Endothelial cell of umbilical vein (primary cell): ENCODE data around the gene PPFIA3. TPM values are rescaled to one million over a fixed set of nuclear protein-coding genes. Genes with fewer than 3 reads are reported as not detected.

ENCODE experiments used
- BruUV-seq: library from RNA; stranded (reverse); fragments of 400-500 nt; replicated peaks from 2 replicates; lab custom pipeline; 2021; lab: Mats Ljungman, UMichigan
- CTCF ChIA-PET: fragments of 300-600, 350-600 bp; sonication (Branson Sonifier 250); formaldehyde crosslinking; loops from one replicate; lab custom pipeline; 2021; ENCODE audit warnings: antibody characterized with exemption, inconsistent platforms; lab: Charles Lee
- POLR2A ChIA-PET: fragments of 300-600, 350-600 bp; sonication (Branson Sonifier 250); formaldehyde crosslinking; loops from one replicate; lab custom pipeline; 2021; ENCODE audit warnings: antibody characterized with exemption, inconsistent platforms; lab: Charles Lee
- DNase-seq: peaks from one replicate; pipeline ENCODE4 v3.0.0-alpha.2; 2011; ENCODE audit warnings: low read depth, low spot score
- FAIRE-seq: peaks from 2 replicates; lab custom pipeline; 2011; peaks lifted over from hg19 to GRCh38; lab: Jason Lieb, UNC
- H2AFZ ChIP-seq: 2 replicates; pipeline ENCODE4 v1.6.0; 2012; ENCODE audit warnings: low read depth, low read length, control low read depth, inconsistent platforms
- H3K27ac ChIP-seq: 2 replicates; pipeline ENCODE4 v1.5.1; 2011; ENCODE audit warnings: low read depth, mild to moderate bottlenecking, control low read depth, low read length, moderate library complexity; ENCODE audit not compliant: insufficient read depth
- H3K27me3 ChIP-seq, 2 experiments: 2 replicates each; pipeline versions ENCODE4 v1.6.0 to v1.6.1; 2011; ENCODE audit warnings: low read length in 2 of 2, mixed read lengths in 1 of 2; ENCODE audit not compliant: control insufficient read depth in 2 of 2, insufficient read depth in 2 of 2
- H3K36me3 ChIP-seq, 2 experiments: 2 replicates in 1 of 2; 3 replicates in 1 of 2; pipeline ENCODE4 v1.5.1; 2011; ENCODE audit warnings: low read length in 2 of 2, mild to moderate bottlenecking in 1 of 2, moderate library complexity in 1 of 2; ENCODE audit not compliant: control insufficient read depth in 2 of 2, insufficient read depth in 2 of 2; ENCODE audit errors: extremely low read depth in 1 of 2
- H3K4me1 ChIP-seq: 3 replicates; pipeline ENCODE4 v1.5.1; 2011; ENCODE audit warnings: mild to moderate bottlenecking, low read length; ENCODE audit not compliant: control insufficient read depth, insufficient read depth; ENCODE audit errors: extremely low read depth
- H3K4me2 ChIP-seq: 2 replicates; pipeline ENCODE4 v1.6.1; 2011; ENCODE audit warnings: low read length, control low read depth, mixed read lengths; ENCODE audit not compliant: insufficient read depth
- H3K4me3 ChIP-seq, 3 experiments: fragments of 200-600 bp in 1 of 3; sonication (generic), shearing (Covaris generic) in 1 of 3; replicated peaks in 1 of 3; 2 replicates each; pipeline ENCODE4 v1.5.1; 2011 to 2016; ENCODE audit warnings: control low read depth in 3 of 3, low read length in 3 of 3, mild to moderate bottlenecking in 2 of 3, inconsistent platforms in 1 of 3, low read depth in 1 of 3, moderate library complexity in 1 of 3; ENCODE audit not compliant: insufficient read depth in 1 of 3
- H3K79me2 ChIP-seq: 2 replicates; pipeline ENCODE4 v1.6.0; 2012; ENCODE audit warnings: low read length, inconsistent platforms; ENCODE audit not compliant: control insufficient read depth, insufficient read depth
- H3K9ac ChIP-seq: replicated peaks from 2 replicates; pipeline ENCODE3; 2011; ENCODE audit warnings: low read length, control low read depth; ENCODE audit not compliant: insufficient read depth; ENCODE audit errors: extremely low read depth
- H3K9me1 ChIP-seq: replicated peaks from 3 replicates; pipeline ENCODE4 v1.6.0; 2011; ENCODE audit warnings: mild to moderate bottlenecking, low read length; ENCODE audit not compliant: control insufficient read depth, insufficient read depth; ENCODE audit errors: extremely low read depth
- H3K9me3 ChIP-seq: replicated peaks from 2 replicates; pipeline ENCODE4 v1.5.1; 2012; ENCODE audit warnings: low read length, inconsistent platforms; ENCODE audit not compliant: control insufficient read depth, insufficient read depth
- H4K20me1 ChIP-seq: replicated peaks from 2 replicates; pipeline ENCODE3; 2011; ENCODE audit warnings: mild to moderate bottlenecking, low read length; ENCODE audit not compliant: control insufficient read depth, insufficient read depth; ENCODE audit errors: extremely low read depth
- CTCF ChIP-seq, 2 donors: IDR thresholded peaks; 1 replicate in 1 of 2; 2 replicates in 1 of 2; pipeline ENCODE4 v1.5.1; 2011; ENCODE audit warnings: low read length in 2 of 2, mild to moderate bottlenecking in 2 of 2, moderate library complexity in 2 of 2, control low read depth in 1 of 2, inconsistent platforms in 1 of 2, low read depth in 1 of 2; ENCODE audit not compliant: insufficient read depth in 1 of 2; ENCODE audit errors: extremely low read depth in 1 of 2
- EZH2 ChIP-seq: IDR thresholded peaks from 2 replicates; pipeline ENCODE4 v1.6.1; 2012; ENCODE audit warnings: borderline replicate concordance, low read depth, mild to moderate bottlenecking, moderate library complexity, low read length, inconsistent platforms; ENCODE audit not compliant: severe bottlenecking
- FOS ChIP-seq: IDR thresholded peaks from 2 replicates; pipeline ENCODE4 v1.6.1; 2011; ENCODE audit warnings: mild to moderate bottlenecking, low read length, moderate library complexity, borderline replicate concordance; ENCODE audit not compliant: insufficient read depth
- GATA2 ChIP-seq: IDR thresholded peaks from 2 replicates; pipeline ENCODE4 v1.7.0; 2011; ENCODE audit warnings: low read depth, mild to moderate bottlenecking, moderate library complexity, mixed read lengths, low read length; ENCODE audit not compliant: insufficient read length, insufficient read depth
- JUN ChIP-seq: IDR thresholded peaks from 2 replicates; pipeline ENCODE4 v1.6.1; 2011; ENCODE audit warnings: borderline replicate concordance, low read depth; ENCODE audit not compliant: insufficient read length, insufficient read depth
- MYC ChIP-seq: IDR thresholded peaks from one replicate; pipeline ENCODE4 v1.6.1; 2011; ENCODE audit warnings: mild to moderate bottlenecking, low read depth, low read length
- POLR2A ChIP-seq: IDR thresholded peaks from 2 replicates; pipeline ENCODE4 v1.6.1; 2012; ENCODE audit warnings: low read depth, mild to moderate bottlenecking, control low read depth, low read length
- POLR2AphosphoS5 ChIP-seq: IDR thresholded peaks from 2 replicates; pipeline ENCODE4 v1.6.1; 2012; ENCODE audit warnings: low read depth, mild to moderate bottlenecking, control low read depth, low read length, moderate library complexity; ENCODE audit not compliant: insufficient read depth
- dilution Hi-C: fragments of 300-500 bp; cut with MboI; formaldehyde crosslinking; loops from one replicate; pipeline ENCODE4 v1.15.0; 2019; ENCODE audit warnings: low sequenced_read_pairs; ENCODE audit not compliant: extremely low pct_ligation_motif_present
- intact Hi-C: fragments of 100-400 bp; cut with micrococcal nuclease; formaldehyde crosslinking; loops from one replicate; pipeline ENCODE4 v1.10.0; 2022
- polyA plus RNA-seq, 4 experiments: library from polyadenylated mRNA; depleted of rRNA in 3 of 4; stranded (reverse) in 3 of 4; unstranded in 1 of 4; fragments of >200 nt; gene quantifications; 2 replicates each; pipeline versions ENCODE4 v1.2.1 to v1.2.3, GENCODE V29; 2011 to 2012; ENCODE audit warnings: missing spikeins in 1 of 4
- total RNA-seq: library from RNA; stranded (reverse); gene quantifications from 2 replicates; pipeline ENCODE4 v1.2.3, GENCODE V29; 2021
- TF ChIP-seq, protein P1 (sequence below): IDR thresholded peaks from 2 replicates; pipeline ENCODE4 v1.6.1; 2011; ENCODE audit not compliant: insufficient read depth, insufficient read length

The PPFIA3 gene
- total and polyA plus RNA-seq, 2 donors (not counting 3 experiments of a cell fraction or from before 2014, with no cell fraction given): 1.3 to 2.0 TPM

DNA sequence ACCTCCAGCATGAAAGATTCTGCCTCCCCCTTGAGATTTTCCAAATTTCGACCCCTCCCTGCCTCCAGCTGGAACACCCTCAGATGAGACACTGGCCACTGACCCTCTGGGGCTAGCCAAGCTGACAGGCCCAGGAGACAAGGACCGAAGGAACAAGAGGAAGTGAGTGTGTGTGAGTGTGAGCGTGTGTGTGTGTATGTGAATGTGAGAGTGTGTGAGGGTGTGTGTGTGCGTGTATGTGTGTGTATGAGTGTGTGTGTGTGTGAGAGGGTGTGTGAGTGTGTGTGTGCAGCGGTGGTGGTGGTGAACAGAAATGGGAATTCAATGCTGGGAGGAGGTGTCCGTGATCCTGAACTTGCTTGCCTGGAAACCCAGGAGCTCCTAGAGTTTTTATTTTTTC lies 22.0 kb downstream of the PPFIA3 start:
- no peaks in the 10 kb centered on the region for H3K9me1 ChIP-seq
- H3K4me2 ChIP-seq: no peak overlapping the region
- TF ChIP-seq JUN (no peak), CTCF (IDR thresholded peaks at IDR 0.05; ENCODE audit: extremely low read depth in 1 of 2, insufficient read depth in 1 of 2, low read depth in 1 of 2, low read length in 2 of 2) (no peak), FOS (no peak), POLR2A (no peak), POLR2AphosphoS5 (no peak), MYC (no peak), EZH2 (no peak), GATA2 (no peak)
- TF ChIP-seq, protein P1, sequence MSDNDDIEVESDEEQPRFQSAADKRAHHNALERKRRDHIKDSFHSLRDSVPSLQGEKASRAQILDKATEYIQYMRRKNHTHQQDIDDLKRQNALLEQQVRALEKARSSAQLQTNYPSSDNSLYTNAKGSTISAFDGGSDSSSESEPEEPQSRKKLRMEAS: no peak
- no peak overlapping the region for H3K9ac ChIP-seq
- H4K20me1 ChIP-seq: no peaks in the 10 kb centered on the region
- H3K79me2 ChIP-seq: no peaks in the 10 kb centered on the region
- H3K4me1 ChIP-seq: peaks cover 4% of the 10 kb centered on the region
- ChIA-PET CTCF (interaction anchor here (1.0 to 1.3 kb wide), 3 partner anchors 9 to 57 kb away, joined by 3 to 4 read pairs (median 4); no protein-coding TSS in a partner anchor), POLR2A (no interaction called here)
- dilution Hi-C loops: no loop called here
- no peaks in the 10 kb centered on the region for H3K36me3 ChIP-seq
- no peak overlapping the region for H3K4me3 ChIP-seq
- intact Hi-C loops: no loop called here
- DNase-seq (no peak), FAIRE-seq (no peak)
- H3K27ac ChIP-seq: no peak overlapping the region
- H2AFZ ChIP-seq: no peak overlapping the region
- BruUV-seq: no TSS peak
- H3K9me3 ChIP-seq: no peaks in the 10 kb centered on the region
- H3K27me3 ChIP-seq: no peaks in the 10 kb centered on the region
